ENCODE data around the gene TMEM151B. TPM values are rescaled to one million over a fixed set of nuclear protein-coding genes. Genes with fewer than 3 reads are reported as not detected.

The TMEM151B gene
- total RNA-seq, 1 experiment from 2014 or later: 0.04 TPM

DNA sequence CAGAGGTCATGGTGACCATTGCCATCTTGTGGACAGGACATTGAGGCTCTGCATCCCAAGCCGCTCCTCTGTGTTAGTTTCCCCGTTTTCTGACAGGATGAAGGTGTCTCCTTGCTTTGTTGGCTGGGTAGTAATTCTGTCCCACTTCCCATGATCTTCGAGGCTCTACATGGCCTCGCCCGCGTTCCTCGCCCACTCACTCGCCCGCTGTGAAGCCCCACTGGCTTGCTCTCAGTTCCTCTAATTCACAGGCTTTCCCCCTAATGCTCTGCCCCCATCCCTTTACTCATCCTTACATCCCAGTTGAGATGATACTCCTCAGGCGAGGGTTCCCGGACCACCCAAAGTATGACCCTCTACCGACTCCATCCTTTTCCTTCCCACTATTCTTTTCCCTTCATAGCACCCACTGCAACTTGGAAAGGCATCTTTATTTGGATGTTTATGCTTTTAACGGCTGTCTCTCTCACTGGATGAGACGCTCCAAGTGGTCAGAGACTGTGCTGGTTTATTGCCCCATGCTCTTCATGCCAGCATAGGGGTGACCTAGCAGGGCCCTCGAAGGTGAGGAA lies 12.4 kb upstream of the TMEM151B start:
- Histone ChIP-seq H3K4me2 (ENCODE audit: low read depth, low read length, poor library complexity, severe bottlenecking) (peak overlapping the region; percentile 95), H3K79me2 (ENCODE audit: low read length) (peaks cover 19% of the 10 kb centered on the region), H3K27ac (ENCODE audit: low read length) (peak overlapping the region; percentile 53), H3K9me2 (replicated peaks; ENCODE audit: insufficient read depth, low read length) (no peaks in the 10 kb centered on the region), H3K4me3 (ENCODE audit: low read length) (peak overlapping the region; percentile 96; the same call in 1 of the 2 replicates), H4K20me1 (ENCODE audit: insufficient read depth, low read depth, low read length) (peaks cover 6% of the 10 kb centered on the region), H3K27me3 (ENCODE audit: low read length) (no peaks in the 10 kb centered on the region), H3K4me1 (ENCODE audit: low read length) (peaks cover 73% of the 10 kb centered on the region), H3K36me3 (ENCODE audit: insufficient read depth, low read length) (peaks cover 27% of the 10 kb centered on the region), H2AFZ (ENCODE audit: low read length) (peak overlapping the region; percentile 76), H3K9ac (ENCODE audit: low read length) (peak overlapping the region; percentile 92), H3K9me3 (ENCODE audit: low read length) (no peaks in the 10 kb centered on the region)
- no peak for DNase-seq

DNA sequence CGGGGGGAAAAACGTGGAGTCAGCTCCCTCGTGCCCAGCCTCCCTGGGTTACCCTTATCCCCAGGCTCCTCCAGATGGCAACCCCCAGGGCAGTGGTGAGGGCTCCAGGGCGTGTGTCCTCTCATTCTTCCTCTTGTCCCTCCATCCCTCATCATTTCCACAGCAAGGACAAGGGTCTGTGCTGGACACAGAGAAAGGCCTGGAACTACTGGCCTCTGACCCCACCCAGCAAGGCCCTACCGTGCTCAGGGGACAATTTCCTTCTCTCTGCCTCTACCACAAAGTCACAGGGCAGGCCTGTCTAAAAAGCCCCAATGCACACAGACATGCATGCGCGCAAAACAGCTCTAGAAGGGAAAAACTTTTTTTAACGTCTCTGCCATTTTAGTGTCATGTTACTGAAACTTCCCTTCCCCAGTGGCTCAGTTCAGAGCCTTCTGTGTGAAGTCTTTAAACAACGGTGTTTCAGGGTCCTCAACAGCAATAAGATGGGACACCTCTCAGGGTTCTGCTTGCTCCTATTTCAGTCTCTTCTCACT lies 11.9 kb upstream of the TMEM151B start:
- peak overlapping the region; percentile 95 for H3K4me2 ChIP-seq (ENCODE audit: low read depth, low read length, poor library complexity, severe bottlenecking)

DNA sequence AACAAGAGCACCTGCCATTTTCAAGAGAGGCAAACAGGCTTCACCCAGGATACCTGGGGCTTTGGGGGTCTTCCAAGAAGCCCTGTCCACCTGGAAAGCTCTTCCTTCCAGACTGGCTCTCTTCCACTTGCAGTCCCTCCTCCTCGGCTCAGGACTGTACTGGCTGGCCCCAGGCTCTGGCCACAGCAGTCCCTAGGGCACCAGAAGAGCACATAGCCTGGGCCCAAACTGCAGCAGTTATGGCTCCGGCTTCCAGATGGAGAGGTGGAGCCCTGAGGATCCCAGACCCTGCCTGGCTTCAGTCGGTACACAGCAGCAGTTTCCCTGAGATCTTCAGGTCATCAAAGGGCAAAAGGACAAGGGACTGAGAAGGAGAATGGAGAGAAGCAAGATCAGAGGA lies 11.3 kb upstream of the TMEM151B start:
- H3K27ac ChIP-seq (ENCODE audit: low read length): peak overlapping the region; percentile 53

More for the DNA sequence above, 11.9 kb upstream of the TMEM151B start:
- no peaks in the 10 kb centered on the region for H3K9me3 ChIP-seq (ENCODE audit: low read length)
- H3K9ac ChIP-seq (ENCODE audit: low read length): peak overlapping the region; percentile 92
- H4K20me1 ChIP-seq (ENCODE audit: insufficient read depth, low read depth, low read length): peaks cover 6% of the 10 kb centered on the region
- no peaks in the 10 kb centered on the region for H3K9me2 ChIP-seq (replicated peaks; ENCODE audit: insufficient read depth, low read length)
- DNase-seq: peak; percentile 55
- H3K4me3 ChIP-seq (ENCODE audit: low read length): no peak overlapping the region; the same call in 1 of the 2 replicates
- H3K27me3 ChIP-seq (ENCODE audit: low read length): no peaks in the 10 kb centered on the region
- peaks cover 25% of the 10 kb centered on the region for H3K79me2 ChIP-seq (ENCODE audit: low read length)
- H3K4me1 ChIP-seq (ENCODE audit: low read length): peaks cover 74% of the 10 kb centered on the region
- H3K27ac ChIP-seq (ENCODE audit: low read length): peak overlapping the region; percentile 53
- no peak overlapping the region for H2AFZ ChIP-seq (ENCODE audit: low read length)
- peaks cover 21% of the 10 kb centered on the region for H3K36me3 ChIP-seq (ENCODE audit: insufficient read depth, low read length)

DNA sequence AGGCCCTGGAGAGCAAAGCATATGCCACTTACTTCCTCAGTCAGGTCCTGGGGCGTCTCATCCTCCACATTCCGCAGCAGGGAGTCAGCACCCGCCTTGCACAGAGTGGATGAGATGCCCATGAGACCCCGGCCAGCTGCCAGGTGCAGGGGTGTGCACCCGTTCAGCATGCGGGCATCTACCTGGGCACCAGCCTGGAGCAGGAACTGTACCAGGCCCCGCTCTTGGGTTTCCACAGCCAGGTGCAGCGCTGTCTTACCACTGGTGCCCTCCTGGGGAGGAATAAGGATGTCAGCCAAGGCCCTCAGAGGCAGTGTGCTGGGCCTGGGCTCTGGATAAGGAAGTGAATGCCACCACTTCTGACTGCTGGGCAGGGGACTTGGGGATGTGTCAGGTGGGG lies 10.2 kb upstream of the TMEM151B start:
- Histone ChIP-seq H3K79me2 (ENCODE audit: low read length) (peaks cover 40% of the 10 kb centered on the region), H3K36me3 (ENCODE audit: insufficient read depth, low read length) (peaks cover 8% of the 10 kb centered on the region; the same call in 1 of the 2 replicates), H3K27ac (ENCODE audit: low read length) (no peak overlapping the region)

More for the DNA sequence above, 11.3 kb upstream of the TMEM151B start:
- no peak for DNase-seq
- no peaks in the 10 kb centered on the region for H3K27me3 ChIP-seq (ENCODE audit: low read length)
- no peak overlapping the region for H3K4me2 ChIP-seq (ENCODE audit: low read depth, low read length, poor library complexity, severe bottlenecking)
- no peaks in the 10 kb centered on the region for H3K9me3 ChIP-seq (ENCODE audit: low read length)
- peaks cover 76% of the 10 kb centered on the region for H3K4me1 ChIP-seq (ENCODE audit: low read length)
- H3K36me3 ChIP-seq (ENCODE audit: insufficient read depth, low read length): peaks cover 16% of the 10 kb centered on the region; the same call in 1 of the 2 replicates
- H3K9ac ChIP-seq (ENCODE audit: low read length): peak overlapping the region; percentile 92
- peaks cover 3% of the 10 kb centered on the region for H4K20me1 ChIP-seq (ENCODE audit: insufficient read depth, low read depth, low read length)
- no peak overlapping the region for H2AFZ ChIP-seq (ENCODE audit: low read length)
- no peaks in the 10 kb centered on the region for H3K9me2 ChIP-seq (replicated peaks; ENCODE audit: insufficient read depth, low read length)
- H3K4me3 ChIP-seq (ENCODE audit: low read length): no peak overlapping the region
- H3K79me2 ChIP-seq (ENCODE audit: low read length): peaks cover 30% of the 10 kb centered on the region

DNA sequence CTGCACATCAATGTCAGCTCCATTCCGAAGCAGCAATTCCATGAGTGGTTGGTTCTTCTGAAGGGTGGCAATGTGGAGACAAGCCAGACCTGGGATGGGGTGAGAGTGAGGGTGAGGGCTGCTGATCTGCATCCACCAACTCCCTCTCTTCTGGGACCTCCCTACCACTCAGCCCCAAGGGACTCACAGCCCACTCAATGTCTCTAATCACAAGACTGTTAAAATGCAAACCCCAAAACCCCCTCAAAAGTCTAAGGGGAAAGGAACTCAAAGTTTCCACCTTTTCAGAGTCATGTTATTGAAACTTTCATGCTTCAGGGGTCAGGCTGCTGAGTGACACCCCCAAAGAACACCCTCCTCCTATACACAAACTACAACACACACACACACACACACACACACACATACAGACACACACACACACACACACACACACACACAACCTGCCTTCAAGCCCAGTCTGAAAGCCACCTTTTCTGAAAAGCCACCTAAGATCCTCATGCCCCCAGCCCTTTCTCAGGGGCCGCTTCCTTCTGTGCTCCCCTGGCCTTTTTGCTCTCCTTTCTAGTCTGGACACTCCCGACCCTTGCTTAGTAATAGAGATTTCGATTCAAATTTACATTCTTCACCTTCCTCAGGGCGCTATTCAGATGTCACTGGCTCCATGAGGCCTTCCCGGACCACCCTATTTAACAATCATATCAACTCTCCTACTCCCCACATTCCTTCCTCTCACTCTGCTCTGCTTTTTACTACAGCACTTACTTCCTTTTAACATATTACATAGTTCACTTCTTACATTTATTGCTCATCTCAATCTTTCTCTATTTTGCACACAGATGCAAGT lies 9.6 kb upstream of the TMEM151B start:
- Histone ChIP-seq H2AFZ (ENCODE audit: low read length) (no peak overlapping the region), H3K36me3 (ENCODE audit: insufficient read depth, low read length) (peaks cover 5% of the 10 kb centered on the region; the same call in 1 of the 2 replicates), H3K4me2 (ENCODE audit: low read depth, low read length, poor library complexity, severe bottlenecking) (no peak overlapping the region), H3K4me1 (ENCODE audit: low read length) (peaks cover 65% of the 10 kb centered on the region), H4K20me1 (ENCODE audit: insufficient read depth, low read depth, low read length) (peaks cover 3% of the 10 kb centered on the region; the same call in 1 of the 2 replicates), H3K9ac (ENCODE audit: low read length) (0 out of 2 replicates have a peak overlapping the region, but pooled peaks have one; percentile 15), H3K27ac (ENCODE audit: low read length) (no peak overlapping the region), H3K79me2 (ENCODE audit: low read length) (peaks cover 40% of the 10 kb centered on the region), H3K27me3 (ENCODE audit: low read length) (no peaks in the 10 kb centered on the region), H3K9me3 (ENCODE audit: low read length) (no peaks in the 10 kb centered on the region), H3K9me2 (replicated peaks; ENCODE audit: insufficient read depth, low read length) (no peaks in the 10 kb centered on the region), H3K4me3 (ENCODE audit: low read length) (no peak overlapping the region)
- no peak for DNase-seq

More for the DNA sequence above, 10.2 kb upstream of the TMEM151B start:
- Histone ChIP-seq H3K27me3 (ENCODE audit: low read length) (no peaks in the 10 kb centered on the region), H4K20me1 (ENCODE audit: insufficient read depth, low read depth, low read length) (peaks cover 3% of the 10 kb centered on the region; the same call in 1 of the 2 replicates), H3K4me2 (ENCODE audit: low read depth, low read length, poor library complexity, severe bottlenecking) (no peak overlapping the region), H3K4me3 (ENCODE audit: low read length) (no peak overlapping the region), H3K9me3 (ENCODE audit: low read length) (no peaks in the 10 kb centered on the region), H3K9me2 (replicated peaks; ENCODE audit: insufficient read depth, low read length) (no peaks in the 10 kb centered on the region), H3K4me1 (ENCODE audit: low read length) (peaks cover 72% of the 10 kb centered on the region), H2AFZ (ENCODE audit: low read length) (no peak overlapping the region), H3K9ac (ENCODE audit: low read length) (no peak overlapping the region)
- no peak for DNase-seq

DNA sequence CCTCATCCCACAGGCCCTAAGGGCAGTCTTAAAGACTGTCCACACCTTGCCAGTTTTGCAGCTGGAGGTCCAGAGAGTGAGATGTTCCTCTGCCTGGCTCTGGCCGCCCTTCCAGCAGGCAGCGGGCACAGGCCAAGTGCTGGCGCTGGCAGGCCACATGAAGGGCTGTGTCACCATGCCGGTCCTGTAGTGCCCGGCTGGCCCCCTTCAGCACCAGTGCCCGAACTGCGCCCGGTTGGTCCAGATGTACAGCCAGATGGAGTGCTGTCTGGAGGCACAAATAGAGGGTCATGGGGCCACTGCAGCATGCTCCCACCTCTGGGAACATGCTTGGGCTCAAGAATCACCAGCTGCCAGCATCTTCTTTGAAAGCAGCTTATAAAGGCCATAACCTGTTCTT lies 8.7 kb upstream of the TMEM151B start:
- no peak overlapping the region for H3K27ac ChIP-seq (ENCODE audit: low read length)
- no peak overlapping the region for H2AFZ ChIP-seq (ENCODE audit: low read length)
- H4K20me1 ChIP-seq (ENCODE audit: insufficient read depth, low read depth, low read length): peaks cover under 1% of the 10 kb centered on the region; the same call in 1 of the 2 replicates
- H3K27me3 ChIP-seq (ENCODE audit: low read length): no peaks in the 10 kb centered on the region
- H3K4me3 ChIP-seq (ENCODE audit: low read length): no peak overlapping the region
- peaks cover 57% of the 10 kb centered on the region for H3K4me1 ChIP-seq (ENCODE audit: low read length)
- peak overlapping the region; percentile 79; the same call in 1 of the 2 replicates for H3K9ac ChIP-seq (ENCODE audit: low read length)
- H3K9me2 ChIP-seq (replicated peaks; ENCODE audit: insufficient read depth, low read length): no peaks in the 10 kb centered on the region
- peaks cover 5% of the 10 kb centered on the region; the same call in 1 of the 2 replicates for H3K36me3 ChIP-seq (ENCODE audit: insufficient read depth, low read length)
- H3K4me2 ChIP-seq (ENCODE audit: low read depth, low read length, poor library complexity, severe bottlenecking): no peak overlapping the region
- H3K9me3 ChIP-seq (ENCODE audit: low read length): no peaks in the 10 kb centered on the region
- peaks cover 38% of the 10 kb centered on the region for H3K79me2 ChIP-seq (ENCODE audit: low read length)
- no peak for DNase-seq

DNA sequence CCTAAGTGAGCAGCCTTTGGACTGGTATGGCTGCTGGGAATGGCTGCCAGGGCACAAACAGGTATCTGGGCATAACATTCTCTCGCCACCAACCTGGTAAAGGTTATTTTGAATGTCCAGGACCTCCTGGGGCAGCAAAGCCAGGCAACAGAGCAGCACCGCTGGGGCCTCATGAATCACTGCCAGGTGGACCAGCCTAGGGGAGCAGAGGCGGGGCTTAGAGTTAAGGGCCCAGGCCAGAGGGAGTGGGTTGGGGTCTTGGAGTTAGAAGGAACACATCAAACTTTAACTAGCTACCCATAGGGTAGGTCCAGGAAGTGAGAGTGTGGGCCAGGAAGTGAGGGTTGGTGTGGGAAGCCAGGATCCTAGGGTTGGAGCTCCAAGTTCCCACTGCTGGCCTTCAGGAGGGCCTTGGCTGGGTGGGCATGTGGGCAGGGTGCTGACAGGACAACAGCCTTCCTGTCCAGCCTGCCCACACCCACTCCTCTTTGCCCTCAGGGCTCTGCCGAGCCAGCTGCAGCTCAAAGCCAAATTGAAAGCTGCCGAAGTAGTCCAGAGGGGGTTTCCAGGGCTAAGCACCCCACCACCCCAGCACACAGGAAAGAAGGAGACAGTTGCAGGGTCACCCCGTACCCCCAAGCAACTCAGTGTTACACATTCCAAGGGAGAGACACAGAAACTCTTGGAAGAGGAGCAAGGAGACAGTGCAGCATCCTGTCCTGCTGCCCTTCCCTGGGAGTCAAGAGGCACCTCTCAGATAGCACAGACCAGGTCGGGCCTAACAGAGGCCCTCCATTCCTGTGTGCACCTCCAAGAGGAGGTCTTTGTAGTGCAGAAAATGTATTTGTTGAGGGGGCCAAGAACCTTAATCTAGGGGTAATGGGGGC lies 7.5 kb upstream of the TMEM151B start:
- H3K4me1 ChIP-seq (ENCODE audit: low read length): peaks cover 54% of the 10 kb centered on the region
- no peaks in the 10 kb centered on the region for H4K20me1 ChIP-seq (ENCODE audit: insufficient read depth, low read depth, low read length)
- no peak for DNase-seq
- no peaks in the 10 kb centered on the region for H3K9me2 ChIP-seq (replicated peaks; ENCODE audit: insufficient read depth, low read length)
- H3K27ac ChIP-seq (ENCODE audit: low read length): peak overlapping the region; percentile 80
- peaks cover 5% of the 10 kb centered on the region; the same call in 1 of the 2 replicates for H3K36me3 ChIP-seq (ENCODE audit: insufficient read depth, low read length)
- H3K79me2 ChIP-seq (ENCODE audit: low read length): peaks cover 32% of the 10 kb centered on the region
- H2AFZ ChIP-seq (ENCODE audit: low read length): no peak overlapping the region
- H3K9me3 ChIP-seq (ENCODE audit: low read length): no peaks in the 10 kb centered on the region
- H3K4me2 ChIP-seq (ENCODE audit: low read depth, low read length, poor library complexity, severe bottlenecking): peak overlapping the region; percentile 97
- no peaks in the 10 kb centered on the region for H3K27me3 ChIP-seq (ENCODE audit: low read length)
- H3K4me3 ChIP-seq (ENCODE audit: low read length): peak overlapping the region; percentile 75
- peak overlapping the region; percentile 79 for H3K9ac ChIP-seq (ENCODE audit: low read length)
